Glomerular visceral epithelial cell (primary cell): Measurements from ENCODE around the gene JAG1.
A peak's percentile ranks its signal among the peaks of the same experiment; 100 is the strongest.
"Not testable (repeated sequence)": the region's sequence is repeated elsewhere in the genome, so short reads cannot be mapped to it uniquely, and the experiment has no call there.

Source experiments
- DNase-seq: peaks from one replicate; pipeline ENCODE4 v3.0.0-alpha.2; 2016; ENCODE audit errors: extremely low spot score

JAG1 gene

DNA sequence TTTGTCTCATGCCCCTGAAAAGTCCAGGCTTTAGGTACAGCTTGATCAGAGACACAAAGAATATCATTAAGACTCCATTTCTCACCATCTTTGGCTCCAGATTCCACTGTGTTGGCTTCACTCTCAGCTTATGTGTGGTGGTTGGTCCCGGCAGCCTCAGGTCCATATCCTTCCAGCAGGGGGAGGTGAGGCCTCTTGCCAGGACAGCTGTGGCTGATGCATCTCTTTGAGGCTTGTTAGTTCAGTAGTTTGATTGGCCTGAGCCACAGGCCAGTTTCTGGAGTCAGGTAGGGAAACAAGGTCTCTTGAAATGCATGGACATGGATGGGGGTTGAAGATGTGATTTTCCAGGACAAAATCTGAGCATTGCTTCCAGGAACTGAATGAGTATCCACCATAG is 62.4 kb downstream of the JAG1 start:
- peak; percentile 48 for DNase-seq

- DNase-seq = no peak
Observed at GRCh38 chr20:10610251-10610650, 63.5 kb downstream of the JAG1 start.

DNA sequence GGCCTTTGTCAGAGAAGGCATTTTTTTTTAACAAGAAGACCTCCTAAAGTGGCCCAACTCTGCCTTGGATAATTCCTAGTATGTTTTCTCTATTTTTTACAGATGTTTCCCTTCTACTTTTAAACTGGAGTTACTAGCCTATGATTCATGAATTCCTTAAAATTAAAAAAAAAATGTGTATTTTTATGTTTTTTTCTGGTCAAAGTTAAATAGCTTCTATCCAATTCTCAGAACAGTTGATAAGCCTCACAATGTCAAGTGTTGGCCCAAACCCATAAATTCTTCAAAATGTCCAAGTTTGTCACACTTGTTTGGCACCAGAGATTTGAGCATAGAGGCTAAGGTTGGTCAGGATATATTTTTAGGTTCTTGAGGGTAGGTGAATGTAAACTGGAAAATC is 64.0 kb downstream of the JAG1 start:
- no peak for DNase-seq

DNA sequence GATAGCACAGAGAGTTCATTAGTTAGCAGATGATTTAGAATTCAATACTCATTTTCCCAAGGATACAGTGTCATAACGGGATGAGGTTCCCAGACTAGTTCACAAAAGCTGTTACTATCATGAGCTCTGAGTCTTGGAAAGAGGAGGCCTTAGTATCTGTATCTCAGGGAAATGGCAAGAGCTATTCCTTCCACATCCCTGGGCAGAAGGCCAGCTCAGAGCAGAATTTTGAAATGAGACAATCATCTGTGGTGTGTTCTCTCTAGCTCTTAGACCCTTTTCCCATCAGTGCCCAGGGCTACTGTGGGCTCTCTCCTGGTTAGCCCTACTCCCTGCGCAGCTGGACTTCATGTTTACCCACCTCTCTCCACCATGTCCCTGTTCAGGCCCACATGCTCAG is 64.5 kb downstream of the JAG1 start:
- DNase-seq = no peak

- DNase-seq = no peak
Observed at GRCh38 chr20:10605547-10606195, 68.1 kb downstream of the JAG1 start.

- DNase-seq = no peak
Observed at GRCh38 chr20:10604865-10605440, 68.8 kb downstream of the JAG1 start.

- DNase-seq = peak; percentile 78
Observed at GRCh38 chr20:10603971-10604864, 69.6 kb downstream of the JAG1 start.

DNA sequence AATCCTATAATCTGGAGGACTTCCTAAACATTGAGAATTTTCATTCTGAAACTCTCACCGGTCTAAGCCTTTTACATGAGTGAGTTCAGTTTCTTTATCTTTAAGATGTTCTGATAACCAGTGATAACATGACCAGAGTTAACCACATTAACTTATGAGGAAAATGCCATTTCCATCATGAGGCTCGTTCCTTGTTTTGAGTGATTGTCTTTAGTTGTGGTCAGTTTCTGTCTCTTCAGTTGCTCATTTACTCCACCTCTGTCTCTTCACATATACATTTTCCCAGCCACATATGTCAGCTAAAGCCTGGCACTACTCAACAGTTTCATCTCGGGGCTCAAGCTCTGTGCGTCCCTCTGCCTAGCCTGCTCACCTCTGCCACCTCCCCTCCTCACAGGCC is 70.4 kb downstream of the JAG1 start:
- DNase-seq = no peak

DNA sequence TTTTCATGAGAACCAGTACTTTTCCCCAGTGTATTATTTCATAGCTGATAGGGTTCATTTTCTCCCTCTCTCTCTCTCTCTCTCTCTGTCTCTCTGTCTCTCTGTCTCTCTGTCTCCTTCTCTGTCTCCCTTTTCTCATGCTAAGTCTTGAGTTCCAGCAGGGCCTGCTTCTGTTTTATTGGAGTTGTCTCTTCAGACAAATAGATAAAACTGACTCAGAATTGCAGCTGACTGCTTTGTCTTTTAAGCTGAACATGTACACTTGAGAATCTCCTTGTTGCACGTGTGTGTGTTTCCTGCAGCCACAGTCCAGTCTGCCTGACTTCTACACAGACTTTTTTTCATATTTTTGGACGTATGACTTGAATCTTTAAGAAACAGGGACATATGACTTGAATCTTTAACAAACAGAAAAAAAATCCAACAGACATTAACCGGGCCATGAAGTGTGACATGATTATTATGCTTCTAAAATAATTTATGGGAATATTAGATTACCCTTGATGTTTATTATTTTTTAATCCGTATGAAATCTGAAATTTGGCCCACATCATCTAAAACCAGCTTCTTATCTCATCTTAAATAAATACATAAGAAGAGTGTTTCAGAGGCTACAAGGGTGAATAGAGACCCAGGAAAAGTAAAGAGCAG is 71.5 kb downstream of the JAG1 start:
- no peak for DNase-seq

- DNase-seq = no peak
Observed at GRCh38 chr20:10597637-10598036, 76.2 kb downstream of the JAG1 start.

GRCh38 chr20:10596710-10597121 is 77.1 kb downstream of the JAG1 start:
- DNase-seq = peak; percentile 32

DNA sequence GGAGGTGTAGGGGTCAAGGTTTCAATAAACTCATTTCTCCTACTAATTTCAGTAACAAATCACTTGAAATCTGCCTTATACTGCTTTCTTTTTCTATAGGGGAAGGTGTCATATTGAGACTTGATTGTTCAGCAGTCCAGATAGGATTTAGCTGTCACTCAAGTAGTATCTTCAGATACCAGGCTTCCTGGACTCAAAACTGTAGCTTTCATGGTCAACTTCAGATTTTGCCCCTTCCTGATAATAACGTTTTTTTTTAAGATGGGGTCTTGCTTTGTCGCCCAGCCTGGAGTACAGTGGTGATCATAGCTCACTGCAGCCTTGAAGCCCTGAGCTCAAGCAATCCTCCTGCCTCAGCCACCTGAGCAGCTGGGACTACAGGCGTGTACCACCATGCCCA is 77.8 kb downstream of the JAG1 start:
- DNase-seq = no peak

- DNase-seq = no peak
Observed at GRCh38 chr20:10595266-10595665, 78.5 kb downstream of the JAG1 start.

DNA sequence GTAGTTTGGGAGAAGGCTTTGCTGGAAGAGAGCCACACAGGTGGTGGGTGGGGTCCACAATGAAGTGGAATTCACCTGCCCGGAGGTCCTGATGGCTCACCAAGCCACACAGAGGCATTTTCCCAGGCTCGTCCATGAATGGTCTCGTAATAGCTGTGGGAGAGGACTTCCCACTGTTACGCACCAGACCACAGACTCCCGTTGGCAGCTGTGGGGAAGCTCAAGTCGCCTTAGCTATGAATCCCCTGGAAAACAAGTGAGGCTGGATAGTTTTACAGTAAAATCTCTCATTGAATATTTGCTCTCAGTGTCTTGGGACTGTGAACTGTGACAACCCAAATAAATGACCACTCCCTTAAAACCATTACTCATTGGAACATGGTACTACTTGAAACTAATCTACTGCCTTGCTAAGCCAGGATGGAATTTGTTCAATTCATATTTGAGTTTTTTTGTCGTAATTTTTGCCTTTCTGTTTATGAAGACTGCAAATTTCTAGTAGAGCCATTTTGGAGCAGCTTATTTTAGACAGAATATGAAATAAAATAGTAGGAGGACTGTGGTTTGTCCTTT is 79.4 kb downstream of the JAG1 start:
- DNase-seq = no peak

DNA sequence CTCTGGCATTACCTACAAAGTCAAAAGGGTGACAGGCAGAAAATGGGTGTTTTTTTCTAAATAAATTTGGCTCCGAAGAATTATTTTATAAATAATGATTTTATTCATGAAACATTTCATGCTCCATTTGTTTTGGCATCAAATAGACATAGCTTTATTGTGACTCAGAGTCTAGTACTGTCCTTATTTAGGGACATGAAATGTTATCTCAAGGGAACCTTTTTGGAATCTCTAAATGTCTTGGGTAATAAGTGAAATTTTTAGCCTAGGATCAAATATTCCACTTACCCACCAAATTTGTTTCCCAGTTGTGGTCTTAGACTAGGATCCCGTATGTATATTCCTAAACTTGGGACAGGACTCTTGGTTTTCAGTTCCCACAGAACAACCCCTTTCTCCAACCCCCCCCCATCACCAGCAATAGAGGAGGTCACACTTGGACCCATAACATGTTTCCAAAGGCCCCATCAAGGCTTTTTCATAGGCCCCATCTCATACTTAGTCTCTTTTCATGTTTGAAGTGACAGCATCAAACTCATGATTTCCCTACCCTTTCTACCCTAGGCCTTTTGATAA is 81.8 kb downstream of the JAG1 start:
- DNase-seq = peak; percentile 13

DNA sequence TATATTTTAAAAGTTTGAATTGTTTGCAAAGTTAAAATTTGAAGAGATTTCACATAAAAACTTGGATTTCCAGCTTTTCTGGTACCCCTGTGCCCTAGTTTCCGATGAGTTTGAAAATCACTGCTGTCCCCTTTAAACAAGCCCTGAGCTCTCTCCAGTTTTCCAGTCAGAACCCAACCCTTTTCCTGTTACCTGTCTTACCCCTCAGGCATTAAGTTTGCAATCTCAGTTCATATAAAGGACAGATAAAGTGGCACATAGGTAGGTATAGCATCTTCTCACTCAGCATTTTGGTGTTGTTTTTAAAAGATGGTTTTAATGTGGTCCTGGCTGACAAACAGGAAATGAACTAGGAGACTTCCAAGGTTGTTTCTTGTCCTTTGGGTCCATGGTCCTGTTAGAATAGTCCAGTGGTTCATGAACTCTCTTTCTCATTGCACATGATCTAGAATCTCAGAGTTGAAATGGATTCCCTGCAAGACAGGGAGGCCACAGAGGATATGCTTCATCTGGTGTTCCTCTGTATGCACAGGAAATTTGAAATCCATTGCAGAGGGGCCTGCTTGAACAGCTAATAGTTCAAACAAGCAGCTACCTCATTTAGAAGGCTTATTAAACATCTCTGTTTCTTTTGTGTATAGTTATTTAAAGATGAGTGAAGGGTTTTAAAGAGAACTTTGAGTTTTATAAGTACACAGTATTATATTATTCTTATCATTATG is 82.7 kb downstream of the JAG1 start:
- no peak for DNase-seq

DNA sequence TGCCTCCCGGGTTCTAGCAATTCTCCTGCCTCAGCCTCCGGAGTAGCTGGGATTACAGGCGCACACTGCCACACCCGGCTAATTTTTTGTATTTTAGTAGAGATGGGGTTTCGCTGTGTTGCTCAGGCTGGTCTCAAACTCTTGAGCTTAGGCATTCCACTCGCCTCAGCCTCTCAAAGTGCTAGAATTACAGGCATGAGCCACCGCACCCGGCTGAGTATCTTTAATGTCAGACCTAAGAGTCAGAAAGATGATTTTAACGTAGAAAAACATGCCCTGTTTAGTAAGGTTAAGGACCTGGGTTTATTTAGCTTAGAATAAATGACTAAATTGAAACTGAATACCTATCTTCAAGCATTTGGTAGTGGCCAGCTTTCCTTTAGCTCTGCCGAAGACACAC is 83.4 kb downstream of the JAG1 start:
- DNase-seq = not testable (repeated sequence)
